AG10803 (cell line): ENCODE measurements around the gene CAPZB.

Experiments
- DNase-seq: peaks from one replicate; pipeline ENCODE4 v3.0.0; 2010; ENCODE audit warnings: low read depth
- H3K4me3 ChIP-seq: 2 replicates; pipeline ENCODE4 v1.5.1; 2011; ENCODE audit warnings: mild to moderate bottlenecking, low read length, control low read depth
- TF ChIP-seq, protein P1 (sequence below): conservative IDR thresholded peaks from 2 replicates; pipeline ENCODE4 v1.5.1; 2011; ENCODE audit warnings: mild to moderate bottlenecking, low read length, control low read depth, inconsistent platforms

Gene CAPZB

DNA sequence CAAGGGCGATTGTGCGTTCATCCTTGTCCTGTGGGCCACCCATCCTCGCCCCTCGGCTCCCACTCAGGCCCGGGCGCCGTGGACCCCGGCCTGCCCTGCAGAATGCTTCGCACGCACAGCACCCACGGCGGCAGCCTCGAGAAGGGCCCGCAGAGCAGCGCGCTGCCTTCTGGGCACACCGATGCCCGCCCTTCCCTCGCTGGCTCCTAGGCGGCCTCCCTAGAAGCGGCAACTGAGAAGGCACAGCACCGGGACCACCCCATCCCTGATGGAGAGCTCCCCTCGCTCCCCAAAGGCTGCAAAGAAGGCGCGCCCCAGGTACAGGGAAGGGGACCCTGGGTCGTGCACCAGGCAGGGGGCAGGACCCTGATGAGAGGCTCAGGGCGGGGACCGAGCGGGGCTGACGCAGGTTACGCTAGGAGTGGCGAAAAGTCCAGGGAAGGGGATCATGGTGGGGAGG, 971 bp downstream of the CAPZB start:
- TF ChIP-seq, protein P1, sequence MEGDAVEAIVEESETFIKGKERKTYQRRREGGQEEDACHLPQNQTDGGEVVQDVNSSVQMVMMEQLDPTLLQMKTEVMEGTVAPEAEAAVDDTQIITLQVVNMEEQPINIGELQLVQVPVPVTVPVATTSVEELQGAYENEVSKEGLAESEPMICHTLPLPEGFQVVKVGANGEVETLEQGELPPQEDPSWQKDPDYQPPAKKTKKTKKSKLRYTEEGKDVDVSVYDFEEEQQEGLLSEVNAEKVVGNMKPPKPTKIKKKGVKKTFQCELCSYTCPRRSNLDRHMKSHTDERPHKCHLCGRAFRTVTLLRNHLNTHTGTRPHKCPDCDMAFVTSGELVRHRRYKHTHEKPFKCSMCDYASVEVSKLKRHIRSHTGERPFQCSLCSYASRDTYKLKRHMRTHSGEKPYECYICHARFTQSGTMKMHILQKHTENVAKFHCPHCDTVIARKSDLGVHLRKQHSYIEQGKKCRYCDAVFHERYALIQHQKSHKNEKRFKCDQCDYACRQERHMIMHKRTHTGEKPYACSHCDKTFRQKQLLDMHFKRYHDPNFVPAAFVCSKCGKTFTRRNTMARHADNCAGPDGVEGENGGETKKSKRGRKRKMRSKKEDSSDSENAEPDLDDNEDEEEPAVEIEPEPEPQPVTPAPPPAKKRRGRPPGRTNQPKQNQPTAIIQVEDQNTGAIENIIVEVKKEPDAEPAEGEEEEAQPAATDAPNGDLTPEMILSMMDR, result no peak
- DNase-seq, result no peak

DNA sequence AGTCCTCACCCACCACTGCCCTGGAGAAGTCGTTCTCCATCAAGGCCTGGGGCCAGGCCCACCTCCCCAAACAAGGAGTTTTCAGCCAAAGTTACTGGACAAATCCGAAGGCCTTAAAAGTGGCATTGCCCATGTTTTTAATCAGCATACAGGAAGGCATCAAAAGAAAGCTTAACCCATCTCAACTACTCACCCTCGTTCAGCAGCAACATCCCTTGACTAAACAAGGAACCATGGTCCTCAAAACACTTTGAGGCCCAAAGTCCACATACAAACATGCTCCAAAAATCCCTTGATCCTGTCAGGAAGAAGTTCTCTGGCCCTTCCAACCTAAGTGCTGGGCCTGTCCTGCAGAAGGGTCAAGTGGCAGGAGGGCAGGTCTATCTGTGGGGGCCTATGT, 1.6 kb downstream of the CAPZB start:
- peak overlapping the region; percentile 98 for H3K4me3 ChIP-seq
- TF ChIP-seq, protein P1, result no peak
- no peak for DNase-seq

More for the DNA sequence above, 971 bp downstream of the CAPZB start:
- H3K4me3 ChIP-seq, result peak overlapping the region; percentile 98

DNA sequence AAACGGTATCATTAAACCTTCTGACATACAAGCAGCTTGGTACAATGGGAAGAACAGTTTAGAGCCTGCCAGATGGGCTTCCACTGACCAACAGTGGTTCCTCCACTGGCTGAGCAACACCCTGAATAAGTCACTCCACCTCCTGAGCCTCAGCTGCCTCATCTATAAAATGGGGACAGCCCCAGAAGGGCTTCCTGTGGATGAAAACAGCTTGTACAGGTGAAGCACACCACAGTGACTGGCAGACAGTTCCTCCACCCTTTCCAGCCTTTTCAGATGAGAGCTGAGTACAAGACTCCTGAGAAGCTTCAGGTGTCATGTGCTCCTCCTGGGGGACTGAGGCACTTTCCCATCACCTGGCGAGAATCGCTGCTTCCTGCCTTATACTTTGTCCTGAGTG, 2.1 kb downstream of the CAPZB start:
- TF ChIP-seq, protein P1, result no peak
- peak overlapping the region; percentile 98 for H3K4me3 ChIP-seq

DNA sequence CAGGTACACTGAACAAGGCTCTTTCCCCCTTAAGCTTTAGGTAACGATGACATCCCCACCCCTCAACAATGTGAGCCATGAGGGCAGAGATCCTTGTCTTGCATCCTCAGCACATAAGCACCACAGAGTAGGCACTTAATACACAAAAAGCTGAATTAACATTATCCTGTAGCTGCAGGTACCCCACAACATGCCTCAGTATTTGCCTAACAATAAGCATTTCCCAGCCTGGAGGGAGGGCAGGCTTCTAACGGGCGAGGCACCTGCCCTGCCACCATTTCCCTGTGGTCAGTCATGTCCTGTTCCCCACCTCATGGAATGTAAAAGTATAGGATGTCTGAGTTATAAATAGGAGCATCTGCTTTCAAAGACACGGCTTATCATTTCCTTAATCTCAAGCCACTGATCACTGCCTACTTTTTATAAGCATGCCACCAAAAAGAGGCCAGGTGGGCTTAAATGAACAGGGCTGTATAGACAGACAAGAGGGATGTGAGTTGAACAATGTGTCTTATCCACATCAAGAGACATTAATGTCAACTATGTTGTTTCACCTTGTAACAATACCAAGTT, 3.4 kb downstream of the CAPZB start:
- no peak for DNase-seq
- H3K4me3 ChIP-seq, result no peak overlapping the region; the same call in 1 of the 2 replicates
- TF ChIP-seq, protein P1, result no peak

More for the DNA sequence above, 2.1 kb downstream of the CAPZB start:
- DNase-seq, result no peak

DNA sequence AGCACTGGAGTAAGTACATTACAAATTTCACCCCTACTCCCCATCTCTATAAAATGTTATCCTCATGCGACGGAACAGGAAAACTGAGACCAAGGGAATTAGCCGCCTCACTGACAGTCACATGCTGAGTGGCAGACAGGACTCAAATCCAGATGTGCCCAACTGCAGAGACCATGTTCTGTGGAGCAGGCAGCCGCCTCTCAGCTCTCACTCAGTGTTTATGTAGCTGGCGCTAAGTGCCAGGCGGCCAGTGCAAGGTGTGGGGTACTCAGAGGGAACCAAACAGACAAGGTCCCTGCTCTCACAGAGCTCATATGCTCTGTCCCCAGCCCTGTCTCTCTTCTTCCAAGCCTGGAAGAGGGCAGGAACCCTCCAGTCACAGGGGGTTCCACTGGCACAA, 5.1 kb downstream of the CAPZB start:
- no peak overlapping the region for H3K4me3 ChIP-seq
- DNase-seq, result no peak
- TF ChIP-seq, protein P1, result no peak

DNA sequence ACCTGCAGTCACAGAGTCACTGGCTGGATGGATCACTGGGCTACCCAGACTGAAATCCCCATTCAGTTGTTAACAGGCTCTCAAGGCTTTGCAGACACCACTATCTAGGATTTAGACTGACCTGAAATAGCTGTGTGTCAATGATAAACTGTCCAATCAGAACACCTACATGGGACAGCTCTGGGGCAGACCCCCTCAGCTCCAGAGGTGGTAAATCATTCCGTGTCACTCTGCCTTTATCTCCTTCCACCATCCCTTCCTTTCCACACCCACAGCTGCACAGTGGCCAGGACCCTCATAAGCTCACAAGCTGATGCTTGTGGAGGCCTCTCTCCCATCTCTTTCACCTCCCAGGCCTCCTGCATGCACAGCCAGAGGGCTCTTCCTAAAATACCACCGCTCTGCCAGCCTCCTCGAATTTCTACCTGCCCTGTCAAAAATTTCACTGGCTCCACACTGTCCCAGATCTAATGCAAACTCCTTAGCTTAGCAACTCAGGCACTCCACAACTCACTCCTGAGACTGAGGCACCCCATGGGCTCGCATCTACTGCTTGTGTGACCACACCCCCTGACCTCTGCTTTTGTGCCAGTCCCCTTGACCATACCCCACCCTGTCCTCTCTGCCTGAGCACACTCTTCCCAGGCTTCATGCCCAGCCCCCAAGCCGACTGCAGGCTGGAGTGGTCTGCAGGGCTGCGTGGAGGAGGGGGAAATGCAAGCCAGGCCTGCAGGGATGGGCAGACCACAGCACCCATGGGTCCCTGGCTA, 5.8 kb downstream of the CAPZB start:
- DNase-seq, result no peak
- TF ChIP-seq, protein P1, result no peak
- no peak overlapping the region for H3K4me3 ChIP-seq

DNA sequence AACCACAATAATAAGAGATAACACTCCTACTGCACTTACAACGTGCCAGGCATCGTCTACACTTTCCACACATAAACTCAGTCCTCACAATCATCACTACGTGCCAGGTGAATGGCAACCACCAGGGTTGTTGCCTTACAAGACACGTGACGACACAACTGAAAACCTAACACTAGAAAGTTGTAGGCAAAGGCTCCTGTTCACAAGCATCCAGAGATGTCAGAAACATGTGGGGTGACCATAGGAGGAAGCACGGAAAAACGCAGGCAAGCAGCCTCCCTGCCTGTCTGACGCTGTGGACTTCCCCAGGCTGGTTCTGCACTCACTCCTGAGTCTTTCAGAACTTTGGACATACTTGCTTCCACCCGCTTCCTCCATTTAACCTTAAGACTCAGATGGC, 7.0 kb downstream of the CAPZB start:
- TF ChIP-seq, protein P1, result no peak
- no peak overlapping the region for H3K4me3 ChIP-seq
- no peak for DNase-seq
